Measurements from ENCODE around the gene LIMS2.

DNA sequence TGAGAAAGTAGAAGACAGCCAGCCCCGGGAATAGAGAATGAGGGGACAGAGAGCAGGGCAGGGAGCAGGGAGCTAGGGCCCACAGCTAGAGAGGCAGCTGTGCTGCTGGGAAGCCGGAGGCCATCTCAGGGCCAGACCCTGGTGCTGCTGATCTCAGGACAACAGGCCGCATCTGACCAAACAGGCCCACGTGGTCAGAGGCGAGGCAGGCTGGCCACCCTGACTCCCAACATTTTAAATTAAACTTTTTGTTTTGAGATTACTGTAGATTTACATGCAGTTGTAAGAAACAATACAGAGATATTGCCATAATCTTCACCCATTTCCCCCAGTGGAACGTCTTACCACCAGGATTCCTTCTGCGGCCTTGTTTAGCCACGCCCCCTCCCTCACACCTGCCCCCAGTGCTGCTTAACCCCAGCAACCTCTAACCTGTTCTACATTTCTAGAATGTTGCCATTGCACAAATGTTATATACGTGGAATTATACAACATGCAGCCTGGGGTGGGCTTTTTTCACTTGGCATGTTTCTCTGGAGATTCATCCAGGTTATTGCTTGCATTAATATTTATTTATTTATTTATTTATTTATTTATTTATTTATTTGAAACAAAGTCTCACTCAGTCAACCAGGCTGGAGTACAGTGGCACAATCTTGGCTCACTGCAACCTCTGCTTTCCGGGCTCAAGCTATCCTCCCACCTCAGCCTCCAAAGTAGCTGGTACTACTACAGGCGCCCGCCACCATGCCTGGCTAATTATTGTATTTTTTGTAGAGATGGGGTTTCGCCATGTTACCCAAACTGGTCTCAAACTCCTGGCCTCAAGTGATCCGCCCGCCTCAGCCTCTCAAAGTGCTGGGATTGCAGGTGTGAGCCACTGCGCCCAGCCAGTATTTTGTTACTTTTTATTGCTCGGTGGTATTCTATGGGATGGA is 78.0 kb downstream of the LIMS2 start:
- TF ChIP-seq, protein P1, sequence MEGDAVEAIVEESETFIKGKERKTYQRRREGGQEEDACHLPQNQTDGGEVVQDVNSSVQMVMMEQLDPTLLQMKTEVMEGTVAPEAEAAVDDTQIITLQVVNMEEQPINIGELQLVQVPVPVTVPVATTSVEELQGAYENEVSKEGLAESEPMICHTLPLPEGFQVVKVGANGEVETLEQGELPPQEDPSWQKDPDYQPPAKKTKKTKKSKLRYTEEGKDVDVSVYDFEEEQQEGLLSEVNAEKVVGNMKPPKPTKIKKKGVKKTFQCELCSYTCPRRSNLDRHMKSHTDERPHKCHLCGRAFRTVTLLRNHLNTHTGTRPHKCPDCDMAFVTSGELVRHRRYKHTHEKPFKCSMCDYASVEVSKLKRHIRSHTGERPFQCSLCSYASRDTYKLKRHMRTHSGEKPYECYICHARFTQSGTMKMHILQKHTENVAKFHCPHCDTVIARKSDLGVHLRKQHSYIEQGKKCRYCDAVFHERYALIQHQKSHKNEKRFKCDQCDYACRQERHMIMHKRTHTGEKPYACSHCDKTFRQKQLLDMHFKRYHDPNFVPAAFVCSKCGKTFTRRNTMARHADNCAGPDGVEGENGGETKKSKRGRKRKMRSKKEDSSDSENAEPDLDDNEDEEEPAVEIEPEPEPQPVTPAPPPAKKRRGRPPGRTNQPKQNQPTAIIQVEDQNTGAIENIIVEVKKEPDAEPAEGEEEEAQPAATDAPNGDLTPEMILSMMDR (IDR thresholded peaks at IDR 0.05; ENCODE audit: low read depth, low read length) = no peak
- TF ChIP-seq POLR2A (IDR thresholded peaks at IDR 0.05; ENCODE audit: extremely low read depth, insufficient read length) = no peak
- TF ChIP-seq, protein P2, sequence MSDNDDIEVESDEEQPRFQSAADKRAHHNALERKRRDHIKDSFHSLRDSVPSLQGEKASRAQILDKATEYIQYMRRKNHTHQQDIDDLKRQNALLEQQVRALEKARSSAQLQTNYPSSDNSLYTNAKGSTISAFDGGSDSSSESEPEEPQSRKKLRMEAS (IDR thresholded peaks at IDR 0.05; ENCODE audit: low read depth, low read length) = no peak

Measured in NB4 (cell line).